Bronchial epithelial cell (primary cell): Measurements from ENCODE around the gene TP53RK. TPM values are rescaled to one million over a fixed set of nuclear protein-coding genes. Genes with fewer than 3 reads are reported as not detected.

ENCODE experiments used
- DNase-seq: peaks from one replicate; pipeline ENCODE4 v3.0.0-alpha.2; 2010; ENCODE audit warnings: low read depth
- FAIRE-seq: peaks from 2 replicates; lab custom pipeline; 2011; peaks lifted over from hg19 to GRCh38; lab: Jason Lieb, UNC
- H3K27me3 ChIP-seq: 2 replicates; pipeline ENCODE4 v1.5.1; 2011; ENCODE audit warnings: low read length; ENCODE audit not compliant: control insufficient read depth, insufficient read depth
- H3K36me3 ChIP-seq: 2 replicates; pipeline ENCODE4 v1.5.1; 2011; ENCODE audit warnings: low read length; ENCODE audit not compliant: control insufficient read depth, insufficient read depth
- H3K4me3 ChIP-seq: 2 replicates; pipeline ENCODE4 v1.5.1; 2011; ENCODE audit warnings: mild to moderate bottlenecking, low read depth, low read length, control low read depth
- total RNA-seq: library from RNA; depleted of rRNA; stranded (reverse); fragments of >200 nt; gene quantifications from 2 replicates; pipeline ENCODE4 v1.2.1, GENCODE V29; 2014
- TF ChIP-seq, protein P1 (sequence below): IDR thresholded peaks from 2 replicates; pipeline ENCODE4 v1.5.1; 2011; ENCODE audit warnings: mild to moderate bottlenecking, moderate library complexity, low read length, control low read depth, inconsistent platforms; ENCODE audit not compliant: insufficient read depth, severe bottlenecking

The TP53RK gene
- total RNA-seq, 1 donor from 2014 or later = 19.0 TPM

DNA sequence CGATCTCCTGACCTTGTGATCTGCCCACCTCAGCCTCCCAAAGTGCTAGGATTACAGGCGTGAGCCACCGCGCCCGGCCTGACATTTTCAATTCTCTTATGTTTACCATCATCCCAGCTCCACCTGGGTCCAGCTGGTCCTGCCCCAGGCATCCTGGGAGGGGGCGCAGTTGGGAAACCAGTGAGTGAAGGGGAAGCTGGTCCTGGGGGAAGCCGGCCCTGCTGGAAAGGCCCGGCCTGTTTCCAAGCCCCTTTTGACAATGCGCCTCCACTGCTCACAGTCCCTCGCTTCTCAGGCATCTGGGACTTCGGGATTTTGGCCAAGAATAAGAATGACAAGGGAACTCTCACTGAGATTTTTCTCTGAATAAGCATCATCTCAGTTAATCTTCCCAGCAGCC, 52.2 kb downstream of the TP53RK start:
- DNase-seq = no peak
- no peaks in the 10 kb centered on the region for H3K27me3 ChIP-seq
- H3K36me3 ChIP-seq = no peaks in the 10 kb centered on the region
- no peak overlapping the region for H3K4me3 ChIP-seq
- no peak for FAIRE-seq
- TF ChIP-seq, protein P1, sequence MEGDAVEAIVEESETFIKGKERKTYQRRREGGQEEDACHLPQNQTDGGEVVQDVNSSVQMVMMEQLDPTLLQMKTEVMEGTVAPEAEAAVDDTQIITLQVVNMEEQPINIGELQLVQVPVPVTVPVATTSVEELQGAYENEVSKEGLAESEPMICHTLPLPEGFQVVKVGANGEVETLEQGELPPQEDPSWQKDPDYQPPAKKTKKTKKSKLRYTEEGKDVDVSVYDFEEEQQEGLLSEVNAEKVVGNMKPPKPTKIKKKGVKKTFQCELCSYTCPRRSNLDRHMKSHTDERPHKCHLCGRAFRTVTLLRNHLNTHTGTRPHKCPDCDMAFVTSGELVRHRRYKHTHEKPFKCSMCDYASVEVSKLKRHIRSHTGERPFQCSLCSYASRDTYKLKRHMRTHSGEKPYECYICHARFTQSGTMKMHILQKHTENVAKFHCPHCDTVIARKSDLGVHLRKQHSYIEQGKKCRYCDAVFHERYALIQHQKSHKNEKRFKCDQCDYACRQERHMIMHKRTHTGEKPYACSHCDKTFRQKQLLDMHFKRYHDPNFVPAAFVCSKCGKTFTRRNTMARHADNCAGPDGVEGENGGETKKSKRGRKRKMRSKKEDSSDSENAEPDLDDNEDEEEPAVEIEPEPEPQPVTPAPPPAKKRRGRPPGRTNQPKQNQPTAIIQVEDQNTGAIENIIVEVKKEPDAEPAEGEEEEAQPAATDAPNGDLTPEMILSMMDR = no peak

GRCh38 chr20:46636514-46636913, 52.7 kb downstream of the TP53RK start:
- TF ChIP-seq, protein P1 = no peak
- DNase-seq (no peak), FAIRE-seq (no peak)
- Histone ChIP-seq H3K36me3 (no peaks in the 10 kb centered on the region), H3K4me3 (no peak overlapping the region), H3K27me3 (no peaks in the 10 kb centered on the region)

DNA sequence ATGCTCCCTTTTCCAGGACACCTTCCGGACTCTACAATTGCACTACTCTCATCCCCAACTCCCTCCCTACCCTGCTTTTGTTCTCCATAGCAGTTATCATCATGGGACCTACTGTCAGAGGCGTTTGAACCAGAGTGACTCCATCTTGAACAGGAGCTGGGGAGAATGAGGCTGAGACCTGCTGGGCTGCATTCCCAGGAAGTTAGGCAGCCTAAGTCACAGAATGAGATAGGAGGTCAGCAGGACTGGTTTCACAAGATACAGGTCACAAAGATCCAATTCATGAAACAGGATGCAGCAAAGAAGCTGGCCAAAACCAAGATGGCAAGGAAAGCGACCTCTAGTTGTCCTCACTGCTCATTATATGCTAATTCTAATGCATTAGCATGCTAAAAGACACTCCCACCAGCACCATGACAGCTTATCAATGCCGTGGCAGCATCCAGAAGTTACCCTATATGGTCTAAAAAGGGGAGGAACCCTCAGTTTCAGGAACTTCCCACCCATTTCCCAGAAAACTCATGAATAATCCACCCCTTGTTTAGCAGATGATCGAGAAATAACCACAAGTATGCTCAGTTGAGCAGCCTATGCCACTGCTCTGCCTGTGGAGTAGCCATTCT, 53.6 kb downstream of the TP53RK start:
- H3K4me3 ChIP-seq = no peak overlapping the region
- no peaks in the 10 kb centered on the region for H3K36me3 ChIP-seq
- no peak for FAIRE-seq
- TF ChIP-seq, protein P1 = no peak
- peak; percentile 7 for DNase-seq
- no peaks in the 10 kb centered on the region for H3K27me3 ChIP-seq

GRCh38 chr20:46634528-46634927, 54.7 kb downstream of the TP53RK start:
- DNase-seq = no peak
- H3K4me3 ChIP-seq = no peak overlapping the region
- TF ChIP-seq, protein P1 = no peak
- FAIRE-seq = no peak
- no peaks in the 10 kb centered on the region for H3K36me3 ChIP-seq
- H3K27me3 ChIP-seq = no peaks in the 10 kb centered on the region

Other genes starting within 250 kb of the TP53RK start
- gene ZNF334, start 175.9 kb downstream of the TP53RK start, total RNA-seq = 1.5 and 1.6 TPM in 2 replicates
- gene OCSTAMP, start 138.8 kb downstream of the TP53RK start, total RNA-seq = not detected in 2 replicates
- 5.1 and 5.5 TPM in 2 replicates for gene SLC13A3, start 38.0 kb downstream of the TP53RK start, total RNA-seq
- 19.2 and 30.2 TPM in 2 replicates for gene SLC2A10, start 20.2 kb upstream of the TP53RK start, total RNA-seq
- 8.4 and 10.6 TPM in 2 replicates for gene EYA2, start 205.4 kb upstream of the TP53RK start, total RNA-seq